OCI-LY7 (cell line): ENCODE measurements around the gene HIRIP3. TPM values are rescaled to one million over a fixed set of nuclear protein-coding genes. Genes with fewer than 3 reads are reported as not detected.

Experiments
- BruUV-seq: library from RNA; stranded (reverse); fragments of 400-500 nt; replicated peaks from 2 replicates; lab custom pipeline; 2021; lab: Mats Ljungman, UMichigan
- CTCF ChIA-PET: fragments of 300-600 bp; sonication (Branson Sonifier 250); formaldehyde crosslinking; loops from one replicate; lab custom pipeline; 2022; ENCODE audit warnings: antibody characterized with exemption; ENCODE audit not compliant: unreplicated experiment; lab: Charles Lee
- POLR2A ChIA-PET: fragments of 300-600 bp; sonication (Branson Sonifier 250); formaldehyde crosslinking; loops from one replicate; lab custom pipeline; 2022; ENCODE audit warnings: antibody characterized with exemption; lab: Charles Lee
- DNase-seq: peaks from one replicate; pipeline ENCODE4 v3.0.0-alpha.2; 2015; ENCODE audit warnings: low spot score
- H2AFZ ChIP-seq: fragments of 200-600 bp; sonication (generic), shearing (Covaris generic); 2 replicates; pipeline ENCODE4 v1.6.1; 2014; ENCODE audit warnings: mild to moderate bottlenecking, antibody characterized with exemption, low read length, moderate library complexity
- H3K27ac ChIP-seq: fragments of 200-600 bp; sonication (generic); 2 replicates; pipeline ENCODE4 v1.5.1; 2014; ENCODE audit warnings: mixed run types, low read depth, mild to moderate bottlenecking, moderate library complexity, low read length, inconsistent platforms; ENCODE audit not compliant: poor library complexity, severe bottlenecking
- H3K36me3 ChIP-seq: fragments of 200-600 bp; sonication (generic); 2 replicates; pipeline ENCODE4 v1.6.1; 2014; ENCODE audit warnings: mild to moderate bottlenecking, antibody characterized with exemption, low read length, moderate library complexity, mixed read lengths; ENCODE audit not compliant: insufficient read depth
- H3K4me1 ChIP-seq: fragments of 200-600 bp; sonication (generic); 2 replicates; pipeline ENCODE4 v1.5.1; 2014; ENCODE audit warnings: mild to moderate bottlenecking, low read length; ENCODE audit not compliant: insufficient read depth, poor library complexity, severe bottlenecking
- H3K4me2 ChIP-seq: fragments of 200-600 bp; sonication (generic); 2 replicates; pipeline ENCODE4 v1.6.1; 2014; ENCODE audit warnings: mild to moderate bottlenecking, low read length
- H3K4me3 ChIP-seq: fragments of 200-600 bp; sonication (generic); 2 replicates; pipeline ENCODE4 v1.5.1; 2014; ENCODE audit warnings: mild to moderate bottlenecking, low read depth, low read length; ENCODE audit not compliant: poor library complexity, severe bottlenecking
- H3K79me2 ChIP-seq: fragments of 200-600 bp; sonication (generic); 2 replicates; pipeline ENCODE4 v1.6.1; 2016; ENCODE audit warnings: low read depth, mild to moderate bottlenecking, low read length, moderate library complexity, mixed read lengths; ENCODE audit not compliant: insufficient read depth
- H3K9me2 ChIP-seq: fragments of 200-600 bp; sonication (generic); 2 replicates; pipeline ENCODE4 v1.6.1; 2016; ENCODE audit warnings: mild to moderate bottlenecking, low read length, mixed read lengths; ENCODE audit not compliant: insufficient read depth
- H3K9me3 ChIP-seq: fragments of 200-600 bp; sonication (generic); 2 replicates; pipeline ENCODE4 v1.6.1; 2014; ENCODE audit warnings: mild to moderate bottlenecking, mixed run types, low read length, mixed read lengths
- H4K20me1 ChIP-seq: fragments of 200-600 bp; sonication (generic); 2 replicates; pipeline ENCODE4 v1.6.1; 2014; ENCODE audit warnings: mild to moderate bottlenecking, antibody characterized with exemption, low read length, moderate library complexity, mixed read lengths; ENCODE audit not compliant: insufficient read depth
- EZH2phosphoT487 ChIP-seq: fragments of 200-600 bp; sonication (generic); IDR thresholded peaks from 2 replicates; pipeline ENCODE4 v1.6.1; 2018; ENCODE audit warnings: low read depth, borderline replicate concordance, mild to moderate bottlenecking, mixed run types, antibody characterized with exemption, low read length, moderate library complexity, mixed read lengths
- intact Hi-C: fragments of 100-400 bp; cut with micrococcal nuclease; formaldehyde crosslinking; loops from one replicate; pipeline ENCODE4 v1.10.0; 2022; ENCODE audit not compliant: unreplicated experiment
- total RNA-seq, 2 experiments: library from RNA; depleted of rRNA in 1 of 2; stranded (reverse); fragments of >200 nt in 1 of 2; shearing (Covaris generic) in 1 of 2; gene quantifications; 2 replicates each; pipeline ENCODE4 v1.2.3, GENCODE V29; 2014 to 2022
- TF ChIP-seq, protein P1 (sequence below): fragments of 200-600 bp; sonication (generic); conservative IDR thresholded peaks from 2 replicates; pipeline ENCODE4 v1.5.1; 2014; ENCODE audit warnings: mild to moderate bottlenecking, antibody characterized with exemption, low read length, moderate library complexity, mixed read lengths

HIRIP3 gene
- total RNA-seq, 2 experiments from 2014 or later, result 43.2 to 60.4 TPM

DNA sequence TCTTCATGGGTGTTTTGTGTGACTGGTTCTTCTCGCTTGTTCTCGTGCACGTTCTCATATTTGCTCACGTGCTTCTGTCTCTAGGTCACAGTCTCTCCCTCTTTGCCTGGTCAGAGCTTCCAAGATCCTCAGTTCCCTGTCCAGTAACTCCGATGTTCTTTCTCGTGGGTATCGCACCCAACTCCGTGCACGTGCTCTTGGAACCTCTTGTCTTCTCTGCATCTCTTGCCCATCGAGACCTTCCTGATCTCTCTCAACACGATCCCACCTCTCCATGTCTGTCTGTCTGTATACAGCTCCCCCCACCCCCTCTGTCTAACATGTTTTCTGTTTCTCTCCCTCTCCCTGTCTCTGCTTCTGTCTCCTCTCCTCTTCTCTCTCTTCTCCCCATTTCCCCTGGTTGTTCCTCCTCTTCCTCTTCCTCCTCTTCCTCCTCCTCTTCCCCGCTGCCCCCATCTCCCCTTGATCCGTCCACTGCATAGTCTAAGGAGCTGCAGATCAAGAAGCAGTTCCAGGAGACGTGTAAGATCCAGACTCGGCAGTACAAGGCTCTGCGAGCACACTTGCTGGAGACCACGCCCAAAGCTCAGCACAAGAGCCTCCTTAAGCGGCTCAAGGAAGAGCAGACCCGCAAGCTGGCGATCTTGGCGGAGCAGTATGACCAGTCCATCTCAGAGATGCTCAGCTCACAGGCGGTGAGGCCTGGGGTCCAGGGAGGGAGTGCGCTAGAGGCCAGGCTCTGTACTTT, 6.1 kb downstream of the HIRIP3 start:
- intact Hi-C loops, result no loop called here
- Histone ChIP-seq H3K9me3 (no peaks in the 10 kb centered on the region), H2AFZ (no peak overlapping the region), H3K4me3 (no peak overlapping the region), H3K4me2 (no peak overlapping the region), H3K9me2 (no peaks in the 10 kb centered on the region), H3K27ac (no peak overlapping the region), H3K36me3 (peaks cover 97% of the 10 kb centered on the region), H3K79me2 (no peaks in the 10 kb centered on the region), H3K4me1 (peaks cover 7% of the 10 kb centered on the region), H4K20me1 (no peaks in the 10 kb centered on the region)
- BruUV-seq, result no TSS peak
- ChIA-PET POLR2A (no interaction called here), CTCF (no interaction called here)
- TF ChIP-seq, protein P1, sequence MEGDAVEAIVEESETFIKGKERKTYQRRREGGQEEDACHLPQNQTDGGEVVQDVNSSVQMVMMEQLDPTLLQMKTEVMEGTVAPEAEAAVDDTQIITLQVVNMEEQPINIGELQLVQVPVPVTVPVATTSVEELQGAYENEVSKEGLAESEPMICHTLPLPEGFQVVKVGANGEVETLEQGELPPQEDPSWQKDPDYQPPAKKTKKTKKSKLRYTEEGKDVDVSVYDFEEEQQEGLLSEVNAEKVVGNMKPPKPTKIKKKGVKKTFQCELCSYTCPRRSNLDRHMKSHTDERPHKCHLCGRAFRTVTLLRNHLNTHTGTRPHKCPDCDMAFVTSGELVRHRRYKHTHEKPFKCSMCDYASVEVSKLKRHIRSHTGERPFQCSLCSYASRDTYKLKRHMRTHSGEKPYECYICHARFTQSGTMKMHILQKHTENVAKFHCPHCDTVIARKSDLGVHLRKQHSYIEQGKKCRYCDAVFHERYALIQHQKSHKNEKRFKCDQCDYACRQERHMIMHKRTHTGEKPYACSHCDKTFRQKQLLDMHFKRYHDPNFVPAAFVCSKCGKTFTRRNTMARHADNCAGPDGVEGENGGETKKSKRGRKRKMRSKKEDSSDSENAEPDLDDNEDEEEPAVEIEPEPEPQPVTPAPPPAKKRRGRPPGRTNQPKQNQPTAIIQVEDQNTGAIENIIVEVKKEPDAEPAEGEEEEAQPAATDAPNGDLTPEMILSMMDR, result no peak
- TF ChIP-seq EZH2phosphoT487, result no peak
- DNase-seq, result no peak

DNA sequence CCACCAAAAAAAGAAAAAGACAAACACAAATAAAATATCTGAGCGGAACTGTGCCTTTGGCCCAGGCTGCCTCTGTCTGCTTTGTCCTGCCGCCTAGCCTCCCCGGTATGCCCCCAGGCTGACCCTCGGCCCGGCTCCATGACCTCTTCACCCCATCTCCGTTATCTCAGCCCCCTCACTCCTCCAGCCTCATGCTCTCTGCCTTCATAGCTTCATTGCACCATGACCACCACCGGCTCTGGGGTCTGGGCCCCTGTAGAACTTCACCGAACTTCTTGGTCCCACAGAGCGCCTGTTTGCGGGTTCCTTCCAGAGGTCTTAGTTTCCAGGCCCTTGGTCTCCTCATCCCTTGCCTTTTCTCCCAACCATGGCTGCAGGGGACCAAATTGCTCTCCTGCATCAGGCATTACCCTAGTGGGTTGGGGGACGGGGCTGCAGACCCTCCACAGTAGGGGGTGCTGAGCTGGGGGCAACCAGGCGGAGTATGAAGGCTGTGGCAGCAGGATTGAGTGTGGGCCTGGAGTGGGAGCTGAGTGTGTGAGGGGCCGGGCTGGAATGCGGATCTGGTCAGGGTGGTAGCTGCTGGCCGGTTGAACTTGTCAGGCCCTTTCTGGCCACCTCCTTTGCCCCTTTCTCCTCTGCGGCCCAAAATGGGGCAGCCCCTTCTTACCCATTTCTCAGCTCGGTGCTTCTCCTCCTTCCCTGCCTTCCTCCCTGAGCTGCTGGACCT, 6.9 kb downstream of the HIRIP3 start:
- Histone ChIP-seq H3K9me2 (no peaks in the 10 kb centered on the region), H3K27ac (no peak overlapping the region), H3K4me1 (no peaks in the 10 kb centered on the region), H3K79me2 (no peaks in the 10 kb centered on the region), H3K4me2 (no peak overlapping the region), H3K4me3 (no peak overlapping the region), H2AFZ (no peak overlapping the region), H3K36me3 (peaks cover 97% of the 10 kb centered on the region), H4K20me1 (no peaks in the 10 kb centered on the region), H3K9me3 (no peaks in the 10 kb centered on the region)
- ChIA-PET CTCF (no interaction called here), POLR2A (no interaction called here)
- intact Hi-C loops, result no loop called here
- TF ChIP-seq, protein P1, result no peak
- TF ChIP-seq EZH2phosphoT487, result no peak
- no TSS peak for BruUV-seq
- no peak for DNase-seq
